Upper lobe of left lung (tissue), 4 donors: ENCODE measurements around the gene RBM23.

Experiments
- CTCF ChIP-seq, 6 experiments: fragments of 450-650 bp in 4 of 6; fragments of 200-600 bp in 2 of 6; sonication (generic) in 2 of 6; IDR thresholded peaks; one replicate each; pipeline ENCODE4 v1.5.1; 2016 to 2019; ENCODE audit warnings: antibody characterized with exemption in 6 of 6
- POLR2AphosphoS5 ChIP-seq, 2 donors: sonication (generic); formaldehyde crosslinking; IDR thresholded peaks; one replicate each; pipeline ENCODE4 v1.5.1; 2017; ENCODE audit warnings: antibody characterized with exemption in 2 of 2

- no peak for TF ChIP-seq CTCF (IDR thresholded peaks at IDR 0.05)
- no peak for TF ChIP-seq POLR2AphosphoS5 (IDR thresholded peaks at IDR 0.05)
Measured at GRCh38 chr14:22870811-22871223, 48.1 kb downstream of the RBM23 start.
